HT1080 (cell line): Measurements from ENCODE around the gene RUBCNL. TPM values are rescaled to one million over a fixed set of nuclear protein-coding genes. Genes with fewer than 3 reads are reported as not detected.

Source experiments
- DNase-seq: peaks from one replicate; pipeline ENCODE4 v3.0.0-alpha.2; 2015; ENCODE audit warnings: low read depth
- small RNA-seq: library from RNA; depleted of rRNA; stranded (forward); fragments of <200 nt; gene quantifications from one replicate; pipeline ENCODE3, GENCODE V24; 2014
- total RNA-seq: library from RNA; depleted of rRNA; stranded (reverse); fragments of >200 nt; shearing (Covaris generic); gene quantifications from 2 replicates; pipeline ENCODE4 v1.2.3, GENCODE V29; 2014; rRNA removed

RUBCNL gene
- total RNA-seq, 1 experiment from 2014 or later: 0.11 TPM

GRCh38 chr13:46307554-46307953, 79.5 kb downstream of the RUBCNL start:
- DNase-seq: peak; percentile 61

- no peak for DNase-seq
Measured at GRCh38 chr13:46304546-46304945, 82.5 kb downstream of the RUBCNL start.

GRCh38 chr13:46303742-46304385, 83.2 kb downstream of the RUBCNL start:
- no peak for DNase-seq

- no peak for DNase-seq
Measured at GRCh38 chr13:46297361-46297811, 89.7 kb downstream of the RUBCNL start.

GRCh38 chr13:46296921-46297320, 90.1 kb downstream of the RUBCNL start:
- peak; percentile 89 for DNase-seq

- peak; percentile 80 for DNase-seq
Measured at GRCh38 chr13:46296115-46296822, 90.8 kb downstream of the RUBCNL start.

GRCh38 chr13:46295491-46296114, 91.4 kb downstream of the RUBCNL start:
- DNase-seq: no peak

- DNase-seq: no peak
Measured at GRCh38 chr13:46293436-46293835, 93.6 kb downstream of the RUBCNL start.

Small RNA genes within 50 kb of the gene (small RNA-seq; reads per million reads assigned to genes)
- gene RNU2-6P: 27.1 reads per million, percentile 93 among the genes with 10 or more reads in this experiment
- gene RNU6-68P: not detected

Other genes starting within 250 kb of the RUBCNL start
- gene LCP1, start 205.1 kb downstream of the RUBCNL start, total RNA-seq: 344 and 370 TPM in 2 replicates
- 0.03 and 0.33 TPM in 2 replicates for gene LRRC63, start 175.3 kb downstream of the RUBCNL start, total RNA-seq
- gene LRCH1, start 165.9 kb upstream of the RUBCNL start, total RNA-seq: 6.4 and 6.6 TPM in 2 replicates